Measurements from ENCODE around the gene ATXN2.
"Not testable (repeated sequence)": the region's sequence is repeated elsewhere in the genome, so short reads cannot be mapped to it uniquely, and the experiment has no call there.

ATXN2 gene

DNA sequence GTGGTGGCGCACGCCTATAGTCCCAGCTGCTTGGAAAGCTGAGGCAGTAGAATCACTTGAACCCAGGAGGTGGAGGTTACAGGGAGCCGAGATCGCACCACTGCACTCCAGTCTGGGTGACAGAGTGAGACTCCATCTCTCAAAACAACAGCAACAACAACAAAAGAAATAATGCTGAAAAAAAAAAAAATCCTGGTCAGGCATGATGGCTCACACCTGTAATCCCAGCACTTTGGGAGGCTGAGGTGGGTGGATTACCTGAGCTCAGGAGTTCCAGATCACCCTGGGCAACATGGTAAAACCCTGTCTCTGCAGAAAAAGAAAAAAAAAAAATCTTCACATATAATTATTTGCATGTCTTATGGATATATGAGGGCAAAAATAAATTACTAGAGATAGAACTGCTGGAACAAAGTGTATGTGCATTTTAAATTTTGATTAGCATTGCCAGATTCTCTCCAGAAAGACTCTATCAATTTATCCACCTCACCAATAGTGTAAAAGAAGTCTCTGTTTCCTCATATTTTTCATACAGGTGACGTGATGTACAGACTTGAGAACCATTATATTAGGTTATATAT, 75.4 kb downstream of the ATXN2 start:
- Mint-ChIP-seq H3K36me3 (ENCODE audit: low read depth) (peaks cover 65% of the 10 kb centered on the region), H3K27me3 (no peaks in the 10 kb centered on the region), H3K9me3 (no peaks in the 10 kb centered on the region), H3K4me3 (no peak overlapping the region), H3K27ac (no peak overlapping the region), H3K4me1 (ENCODE audit: low read depth) (no peaks in the 10 kb centered on the region)
- intact Hi-C loops (cut with micrococcal nuclease), result no loop called here

DNA sequence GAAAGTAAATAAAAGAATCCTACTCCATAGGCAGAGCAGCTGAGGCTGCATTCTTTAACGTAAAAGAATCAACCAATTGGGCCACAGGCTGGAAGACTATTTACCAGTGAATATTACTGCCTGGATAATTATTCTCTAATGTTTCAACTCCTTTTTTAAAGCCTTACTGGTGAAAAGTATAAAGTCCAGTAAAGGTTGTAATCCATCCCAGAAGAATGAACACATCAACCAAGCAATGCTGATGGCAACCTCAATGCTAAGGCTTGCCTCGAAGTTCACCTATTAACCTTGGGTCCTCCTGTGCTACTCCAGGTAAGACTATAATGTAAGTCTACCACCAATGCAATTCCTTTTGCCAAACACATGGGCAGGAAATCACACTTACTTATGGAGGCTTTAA, 77.3 kb downstream of the ATXN2 start:
- intact Hi-C loops (cut with micrococcal nuclease), result no loop called here
- Mint-ChIP-seq H3K36me3 (ENCODE audit: low read depth) (peaks cover 63% of the 10 kb centered on the region), H3K4me1 (ENCODE audit: low read depth) (no peaks in the 10 kb centered on the region), H3K4me3 (no peak overlapping the region), H3K27ac (no peak overlapping the region), H3K9me3 (no peaks in the 10 kb centered on the region), H3K27me3 (no peaks in the 10 kb centered on the region)

DNA sequence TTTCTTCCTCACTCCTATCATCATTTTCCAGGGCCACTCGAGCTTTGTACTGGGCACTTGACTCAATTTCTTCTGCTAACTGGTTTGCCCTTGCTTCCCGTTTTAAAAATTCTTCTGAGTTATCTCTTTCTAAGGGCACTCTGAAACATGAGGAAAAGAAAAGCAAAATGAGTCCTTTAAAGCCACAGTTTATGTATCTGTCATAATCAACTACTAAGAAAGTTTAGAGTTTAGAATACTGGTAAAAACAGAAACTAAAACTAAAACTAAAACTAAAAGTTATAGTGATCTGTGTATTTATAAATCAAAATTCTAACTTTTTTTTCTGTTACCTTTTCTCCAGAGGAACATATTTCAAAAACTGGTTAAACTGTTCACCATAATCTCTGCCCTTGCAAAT, 79.2 kb downstream of the ATXN2 start:
- H3K27me3 Mint-ChIP-seq, result no peaks in the 10 kb centered on the region

DNA sequence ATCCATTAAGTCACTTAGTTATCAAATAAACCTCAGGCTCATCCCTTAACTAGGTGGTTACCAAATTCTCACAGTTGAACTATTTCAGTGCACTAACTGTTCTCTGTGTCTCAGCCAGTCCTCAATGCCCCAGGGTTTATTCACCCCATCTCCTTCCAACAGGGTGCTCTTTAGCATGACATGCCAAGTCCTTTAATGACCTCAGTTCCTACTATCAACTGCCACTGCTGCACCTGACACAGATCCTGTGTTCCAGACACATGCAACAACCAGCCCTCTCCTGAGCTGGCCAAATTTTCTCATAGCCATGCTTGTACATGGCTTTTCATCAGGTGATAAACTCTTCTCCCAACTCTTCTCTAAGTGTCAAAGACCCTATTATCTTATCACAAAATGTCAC, 80.0 kb downstream of the ATXN2 start:
- Mint-ChIP-seq H3K4me1 (ENCODE audit: low read depth) (no peaks in the 10 kb centered on the region), H3K9me3 (no peaks in the 10 kb centered on the region), H3K27me3 (no peaks in the 10 kb centered on the region), H3K4me3 (no peak overlapping the region), H3K36me3 (ENCODE audit: low read depth) (peaks cover 48% of the 10 kb centered on the region), H3K27ac (no peak overlapping the region)
- intact Hi-C loops (cut with micrococcal nuclease), result no loop called here

More for the DNA sequence above, 79.2 kb downstream of the ATXN2 start:
- Mint-ChIP-seq H3K4me1 (ENCODE audit: low read depth) (no peaks in the 10 kb centered on the region), H3K4me3 (no peak overlapping the region), H3K27ac (no peak overlapping the region), H3K36me3 (ENCODE audit: low read depth) (peaks cover 56% of the 10 kb centered on the region), H3K9me3 (no peaks in the 10 kb centered on the region)
- intact Hi-C loops (cut with micrococcal nuclease), result no loop called here

DNA sequence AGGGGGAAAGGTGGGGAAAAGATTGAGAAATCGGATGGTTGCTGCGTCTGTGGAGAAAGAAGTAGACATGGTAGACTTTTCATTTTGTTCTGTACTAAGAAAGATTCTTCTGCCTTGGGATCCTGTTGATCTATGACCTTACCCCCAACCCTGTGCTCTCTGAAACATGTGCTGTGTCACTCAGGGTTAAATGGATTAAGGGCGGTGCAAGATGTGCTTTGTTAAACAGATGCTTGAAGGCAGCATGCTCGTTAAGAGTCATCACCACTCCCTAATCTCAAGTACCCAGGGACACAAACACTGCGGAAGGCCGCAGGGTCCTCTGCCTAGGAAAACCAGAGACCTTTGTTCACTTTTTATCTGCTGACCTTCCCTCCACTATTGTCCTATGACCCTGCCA, 91.4 kb downstream of the ATXN2 start:
- H3K27me3 Mint-ChIP-seq; intact Hi-C loops (cut with micrococcal nuclease); H3K27ac Mint-ChIP-seq; H3K4me1 Mint-ChIP-seq (ENCODE audit: low read depth); H3K4me3 Mint-ChIP-seq; H3K9me3 Mint-ChIP-seq: not testable (repeated sequence)
- H3K36me3 Mint-ChIP-seq (ENCODE audit: low read depth), result peaks cover 90% of the 10 kb centered on the region

DNA sequence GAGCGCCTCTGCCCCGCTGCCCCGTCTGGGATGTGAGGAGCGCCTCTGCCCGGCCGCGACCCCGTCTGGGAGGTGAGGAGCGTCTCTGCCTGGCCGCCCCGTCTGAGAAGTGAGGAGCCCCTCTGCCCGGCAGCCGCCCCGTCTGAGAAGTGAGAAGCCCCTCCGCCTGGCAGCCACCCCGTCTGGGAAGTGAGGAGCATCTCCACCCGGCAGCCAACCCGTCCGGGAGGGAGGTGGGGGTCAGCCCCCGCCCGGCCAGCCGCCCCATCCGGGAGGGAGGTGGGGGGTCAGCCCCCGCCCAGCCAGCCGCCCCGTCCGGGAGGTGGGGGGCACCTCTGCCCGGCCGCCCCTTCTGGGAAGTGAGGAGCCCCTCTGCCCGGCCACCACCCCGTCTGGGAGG, 91.9 kb downstream of the ATXN2 start:
- H3K4me1 Mint-ChIP-seq (ENCODE audit: low read depth); H3K27ac Mint-ChIP-seq; H3K9me3 Mint-ChIP-seq; H3K4me3 Mint-ChIP-seq; intact Hi-C loops (cut with micrococcal nuclease); H3K27me3 Mint-ChIP-seq: not testable (repeated sequence)
- peaks cover 94% of the 10 kb centered on the region for H3K36me3 Mint-ChIP-seq (ENCODE audit: low read depth)

DNA sequence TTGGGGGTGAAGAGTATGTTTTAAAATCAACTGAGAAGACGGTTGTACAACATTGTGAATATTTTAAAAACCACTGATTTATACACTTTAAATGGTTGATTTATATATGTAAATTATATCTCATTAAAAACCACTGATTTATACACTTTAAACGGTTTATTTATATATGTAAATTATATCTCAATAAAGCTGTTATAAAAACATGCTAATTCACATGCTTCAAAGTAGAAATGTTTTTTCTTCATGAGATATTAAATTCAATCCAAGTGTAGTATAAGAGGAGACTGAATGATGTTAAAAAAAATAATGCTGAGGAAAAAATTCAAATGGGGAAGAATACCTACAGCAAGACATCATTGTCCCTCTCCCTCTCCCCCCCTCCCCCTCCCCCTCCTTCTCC, 92.9 kb downstream of the ATXN2 start:
- Mint-ChIP-seq H3K4me3 (no peak overlapping the region), H3K9me3 (no peaks in the 10 kb centered on the region), H3K27me3 (no peaks in the 10 kb centered on the region), H3K4me1 (ENCODE audit: low read depth) (no peaks in the 10 kb centered on the region), H3K36me3 (ENCODE audit: low read depth) (peaks cover 93% of the 10 kb centered on the region), H3K27ac (no peak overlapping the region)
- intact Hi-C loops (cut with micrococcal nuclease), result no loop called here

DNA sequence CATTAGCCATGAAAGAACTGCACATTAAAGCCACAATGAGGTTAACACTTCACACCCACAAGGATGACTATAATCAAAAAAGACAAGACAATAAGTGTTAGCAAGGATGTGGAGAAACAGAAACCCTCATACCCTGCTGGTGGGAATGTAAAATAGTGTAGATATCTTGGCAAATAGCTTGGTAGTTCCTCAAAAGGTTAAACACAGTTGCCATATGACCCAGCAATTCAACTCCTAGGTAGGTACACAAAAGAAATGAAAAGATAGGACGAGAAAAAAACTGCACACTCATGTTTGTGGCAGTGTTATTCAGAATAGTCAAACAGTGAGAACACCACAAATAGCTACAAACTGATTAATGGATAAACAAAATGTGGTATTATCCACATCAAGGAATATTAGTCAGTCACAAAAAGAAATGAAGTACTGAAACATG, 93.5 kb downstream of the ATXN2 start:
- no peaks in the 10 kb centered on the region for H3K9me3 Mint-ChIP-seq
- H3K27ac Mint-ChIP-seq, result no peak overlapping the region
- H3K36me3 Mint-ChIP-seq (ENCODE audit: low read depth), result peaks cover 93% of the 10 kb centered on the region
- H3K27me3 Mint-ChIP-seq, result no peaks in the 10 kb centered on the region
- H3K4me3 Mint-ChIP-seq, result no peak overlapping the region
- intact Hi-C loops (cut with micrococcal nuclease), result no loop called here
- H3K4me1 Mint-ChIP-seq (ENCODE audit: low read depth), result no peaks in the 10 kb centered on the region

DNA sequence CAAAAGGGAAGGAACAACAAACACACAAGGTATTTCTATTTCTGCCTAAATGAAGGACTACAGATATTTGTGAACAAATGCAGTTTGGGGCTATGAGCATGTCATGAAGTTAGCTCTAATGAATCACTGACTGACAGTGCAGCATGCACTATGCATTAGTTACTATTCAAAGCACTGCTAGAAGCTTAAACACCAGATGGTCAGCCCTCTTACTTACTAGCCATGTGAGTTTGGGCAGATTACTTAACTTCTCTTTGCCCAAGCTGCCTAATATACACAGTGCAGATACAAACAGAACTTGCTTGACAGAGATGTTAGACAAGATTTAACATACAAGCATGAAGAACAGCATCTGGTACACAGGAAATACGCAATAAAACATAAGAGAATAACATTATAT, 96.0 kb downstream of the ATXN2 start:
- intact Hi-C loops (cut with micrococcal nuclease), result no loop called here
- Mint-ChIP-seq H3K27ac (no peak overlapping the region), H3K9me3 (no peaks in the 10 kb centered on the region), H3K27me3 (no peaks in the 10 kb centered on the region), H3K36me3 (ENCODE audit: low read depth) (peaks cover 99% of the 10 kb centered on the region), H3K4me3 (no peak overlapping the region), H3K4me1 (ENCODE audit: low read depth) (no peaks in the 10 kb centered on the region)

DNA sequence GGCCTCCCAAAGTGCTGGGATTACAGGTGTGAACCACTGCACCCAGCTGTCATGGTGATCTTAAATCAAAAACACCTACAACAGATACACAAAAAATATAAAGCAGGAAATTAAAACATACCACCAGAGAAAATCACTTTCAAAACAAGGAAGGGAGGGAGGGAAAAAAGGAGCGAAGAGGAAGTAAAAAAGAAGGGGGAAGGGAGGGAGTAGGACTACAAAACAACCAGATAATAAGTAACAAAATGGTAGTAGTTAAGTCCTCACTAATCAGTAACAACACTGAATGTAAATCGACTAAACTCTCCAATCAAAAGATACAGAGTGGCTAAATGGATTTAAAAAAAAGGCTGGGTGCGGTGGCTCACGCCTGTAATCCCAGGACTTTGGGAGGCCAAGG, 104.4 kb downstream of the ATXN2 start:
- Mint-ChIP-seq H3K27ac (no peak overlapping the region), H3K36me3 (ENCODE audit: low read depth) (peaks cover 99% of the 10 kb centered on the region), H3K9me3 (no peaks in the 10 kb centered on the region), H3K4me1 (ENCODE audit: low read depth) (peaks cover 14% of the 10 kb centered on the region), H3K27me3 (no peaks in the 10 kb centered on the region), H3K4me3 (no peak overlapping the region)
- intact Hi-C loops (cut with micrococcal nuclease), result no loop called here

DNA sequence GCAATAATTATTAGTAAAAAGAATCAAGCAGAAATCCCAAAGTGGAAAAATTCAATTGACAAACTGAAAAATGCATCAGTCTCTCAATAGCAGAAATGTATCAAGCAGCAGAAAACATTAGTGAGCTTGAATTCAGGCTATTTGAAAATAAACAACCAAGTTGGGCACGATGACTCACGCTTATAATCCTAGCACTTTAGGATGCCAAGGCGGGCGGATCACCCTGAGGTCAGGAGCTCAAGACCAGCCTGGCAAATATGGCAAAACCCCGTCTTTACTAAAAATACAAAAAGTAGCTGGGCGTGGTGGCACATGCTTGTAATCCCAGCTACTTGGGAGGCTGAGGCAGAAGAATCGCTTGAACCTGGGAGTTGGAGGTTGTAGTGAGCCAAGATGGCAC, 106.1 kb downstream of the ATXN2 start:
- Mint-ChIP-seq H3K4me1 (ENCODE audit: low read depth) (peaks cover 14% of the 10 kb centered on the region), H3K36me3 (ENCODE audit: low read depth) (peaks cover 99% of the 10 kb centered on the region)
- H3K27ac Mint-ChIP-seq; H3K9me3 Mint-ChIP-seq; H3K27me3 Mint-ChIP-seq; H3K4me3 Mint-ChIP-seq; intact Hi-C loops (cut with micrococcal nuclease): not testable (repeated sequence)

DNA sequence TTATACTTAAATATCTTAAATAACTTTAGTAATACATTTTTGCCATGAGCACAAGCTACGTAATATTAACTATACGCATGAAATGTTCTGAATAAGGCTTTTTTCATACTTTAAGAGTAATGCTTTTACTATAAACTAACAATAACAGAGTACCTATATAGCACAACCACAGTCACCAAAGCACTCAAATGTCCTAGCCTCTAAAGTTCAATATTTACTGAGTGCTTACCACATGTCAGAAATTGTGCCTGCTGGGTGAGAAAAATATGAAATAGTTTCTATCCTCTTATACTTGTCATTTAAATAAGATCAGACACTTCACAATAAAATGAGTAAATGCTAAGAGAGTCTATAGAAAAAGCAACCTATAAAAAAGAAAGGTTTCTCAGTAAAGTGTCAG, 110.3 kb downstream of the ATXN2 start:
- Mint-ChIP-seq H3K36me3 (ENCODE audit: low read depth) (peaks cover 90% of the 10 kb centered on the region), H3K9me3 (no peaks in the 10 kb centered on the region), H3K27ac (no peak overlapping the region), H3K4me3 (no peak overlapping the region), H3K27me3 (no peaks in the 10 kb centered on the region), H3K4me1 (ENCODE audit: low read depth) (no peaks in the 10 kb centered on the region)
- intact Hi-C loops (cut with micrococcal nuclease), result no loop called here

DNA sequence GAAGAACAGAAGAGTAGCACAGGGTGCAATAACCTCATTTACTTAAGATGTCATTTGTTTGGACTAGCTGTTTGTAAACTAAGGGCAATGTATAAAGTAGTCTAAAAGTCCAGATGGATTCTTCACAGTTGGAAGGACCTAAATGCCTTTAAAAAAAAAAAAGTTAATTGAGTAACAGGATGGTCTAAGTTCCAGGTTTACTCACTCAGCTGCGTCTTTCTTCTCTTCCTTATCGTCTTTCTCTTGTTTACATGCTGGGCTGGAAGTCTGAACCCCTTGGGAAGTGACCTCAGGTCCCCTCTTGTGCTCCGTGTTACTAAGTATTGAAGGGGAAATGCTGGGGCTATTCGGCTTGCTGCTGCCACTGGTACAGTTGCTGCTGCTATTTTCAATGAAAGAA, 110.8 kb downstream of the ATXN2 start:
- intact Hi-C loops (cut with micrococcal nuclease), result no loop called here
- Mint-ChIP-seq H3K9me3 (no peaks in the 10 kb centered on the region), H3K4me1 (ENCODE audit: low read depth) (no peaks in the 10 kb centered on the region), H3K4me3 (no peak overlapping the region), H3K36me3 (ENCODE audit: low read depth) (peaks cover 90% of the 10 kb centered on the region), H3K27me3 (no peaks in the 10 kb centered on the region), H3K27ac (no peak overlapping the region)

DNA sequence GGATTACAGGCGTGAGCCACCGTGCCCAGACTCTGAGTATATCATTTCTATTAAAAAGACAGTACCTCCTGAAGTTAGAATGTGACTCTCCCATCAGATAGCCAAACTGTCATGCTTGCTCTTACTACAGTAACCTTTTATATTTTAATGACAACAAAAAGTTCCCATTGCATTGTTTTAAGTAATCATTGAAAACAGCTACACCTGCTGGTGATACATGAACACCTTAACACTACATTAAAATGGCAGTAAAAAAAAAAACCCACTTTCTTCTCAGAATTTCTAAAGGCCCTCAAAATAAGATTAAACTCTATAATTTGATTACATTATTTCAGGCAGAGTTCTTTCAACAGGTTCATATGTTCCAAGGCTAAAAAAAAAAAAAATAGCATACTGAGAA, 116.7 kb downstream of the ATXN2 start:
- Mint-ChIP-seq H3K4me3 (no peak overlapping the region), H3K9me3 (no peaks in the 10 kb centered on the region), H3K4me1 (ENCODE audit: low read depth) (no peaks in the 10 kb centered on the region), H3K36me3 (ENCODE audit: low read depth) (peaks cover 88% of the 10 kb centered on the region), H3K27ac (no peak overlapping the region), H3K27me3 (no peaks in the 10 kb centered on the region)
- intact Hi-C loops (cut with micrococcal nuclease), result no loop called here

DNA sequence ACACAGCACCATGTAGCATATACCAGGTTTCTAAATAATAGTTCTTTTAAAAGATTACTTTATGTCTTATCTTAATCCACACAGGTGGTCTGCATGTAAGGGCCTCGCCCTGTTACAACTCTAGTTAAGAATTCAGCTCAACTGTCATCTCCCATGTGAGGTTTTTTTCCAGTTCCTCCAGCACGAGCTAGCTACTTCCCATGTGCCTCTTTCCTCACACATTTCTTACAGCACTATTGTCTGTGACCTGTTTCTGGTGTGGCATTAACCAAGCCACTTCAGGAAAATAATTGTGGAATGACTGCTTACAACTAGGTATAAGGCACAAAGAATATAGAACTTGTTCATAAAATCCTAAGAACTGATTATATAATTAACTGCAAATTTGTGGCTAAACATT, 127.9 kb downstream of the ATXN2 start:
- Mint-ChIP-seq H3K9me3 (no peaks in the 10 kb centered on the region), H3K27ac (peak overlapping the region; percentile 61), H3K4me3 (no peak overlapping the region), H3K36me3 (ENCODE audit: low read depth) (peaks cover 71% of the 10 kb centered on the region), H3K4me1 (ENCODE audit: low read depth) (peaks cover 10% of the 10 kb centered on the region), H3K27me3 (no peaks in the 10 kb centered on the region)
- intact Hi-C loops (cut with micrococcal nuclease), result no loop called here

All from dendritic cell treated with granulocyte-macrophage colony-stimulating factor and Interleukin-4, amounts not matched to agents 40 ng/mL and 50 ng/mL, for 4 days (primary cell).